Activated CD4-positive, CD25-positive, alpha-beta regulatory T cell treated with anti-CD3 and anti-CD28 coated beads, Interleukin-2, amount 50 U/mL, for 72 hours (primary cell): ENCODE results near the gene RBM17.
A peak's percentile ranks its signal among the peaks of the same experiment; 100 is the strongest.
"Not testable (repeated sequence)": the region's sequence is repeated elsewhere in the genome, so short reads cannot be mapped to it uniquely, and the experiment has no call there.

Experiments used
- DNase-seq: peaks from one replicate; pipeline ENCODE4 v3.0.0; 2021

RBM17 gene

GRCh38 chr10:6088721-6089333 is at the start of gene RBM17:
RBM17 (plus strand) TSS chr10:6089034; CDS start chr10:6097066, 8,032 bp downstream.
- DNase-seq = peak; percentile 100

GRCh38 chr10:6039711-6040110 is 49.1 kb upstream of the RBM17 start:
- no peak for DNase-seq

GRCh38 chr10:6040205-6040604 is 48.6 kb upstream of the RBM17 start:
- DNase-seq = no peak

- DNase-seq = not testable (repeated sequence)
Observed at GRCh38 chr10:6043377-6043776, 45.5 kb upstream of the RBM17 start.

GRCh38 chr10:6044060-6044459 is 44.8 kb upstream of the RBM17 start:
- DNase-seq = no peak

GRCh38 chr10:6044751-6045313 is 44.0 kb upstream of the RBM17 start:
- no peak for DNase-seq

GRCh38 chr10:6045314-6045848 is 43.5 kb upstream of the RBM17 start:
- DNase-seq = no peak

GRCh38 chr10:6045878-6046772 is 42.7 kb upstream of the RBM17 start:
- DNase-seq = no peak

GRCh38 chr10:6046773-6047611 is 41.8 kb upstream of the RBM17 start:
- DNase-seq = no peak

- DNase-seq = no peak
Observed at GRCh38 chr10:6047847-6048246, 41.0 kb upstream of the RBM17 start.

GRCh38 chr10:6048281-6049030 is 40.4 kb upstream of the RBM17 start:
- DNase-seq = no peak

- no peak for DNase-seq
Observed at GRCh38 chr10:6049031-6049400, 39.8 kb upstream of the RBM17 start.

- peak; percentile 85 for DNase-seq
Observed at GRCh38 chr10:6050801-6051445, 37.9 kb upstream of the RBM17 start.

- peak; percentile 75 for DNase-seq
Observed at GRCh38 chr10:6052247-6053221, 36.3 kb upstream of the RBM17 start.

- no peak for DNase-seq
Observed at GRCh38 chr10:6053303-6053702, 35.5 kb upstream of the RBM17 start.

- no peak for DNase-seq
Observed at GRCh38 chr10:6053816-6054631, 34.8 kb upstream of the RBM17 start.

- no peak for DNase-seq
Observed at GRCh38 chr10:6054884-6055283, 34.0 kb upstream of the RBM17 start.

GRCh38 chr10:6055929-6056328 is 32.9 kb upstream of the RBM17 start:
- DNase-seq = no peak

GRCh38 chr10:6056411-6057135 is 32.3 kb upstream of the RBM17 start:
- DNase-seq = no peak
